GM18861 (cell line): ENCODE results near the gene PIN4.
"Not testable (repeated sequence)": the region's sequence is repeated elsewhere in the genome, so short reads cannot be mapped to it uniquely, and the experiment has no call there.

Source experiments
- ATAC-seq: cut with Tn5 transposase; IDR thresholded peaks from one replicate; pipeline ENCODE4 v1.9.1; 2021; ENCODE audit not compliant: unreplicated experiment

Gene PIN4

DNA sequence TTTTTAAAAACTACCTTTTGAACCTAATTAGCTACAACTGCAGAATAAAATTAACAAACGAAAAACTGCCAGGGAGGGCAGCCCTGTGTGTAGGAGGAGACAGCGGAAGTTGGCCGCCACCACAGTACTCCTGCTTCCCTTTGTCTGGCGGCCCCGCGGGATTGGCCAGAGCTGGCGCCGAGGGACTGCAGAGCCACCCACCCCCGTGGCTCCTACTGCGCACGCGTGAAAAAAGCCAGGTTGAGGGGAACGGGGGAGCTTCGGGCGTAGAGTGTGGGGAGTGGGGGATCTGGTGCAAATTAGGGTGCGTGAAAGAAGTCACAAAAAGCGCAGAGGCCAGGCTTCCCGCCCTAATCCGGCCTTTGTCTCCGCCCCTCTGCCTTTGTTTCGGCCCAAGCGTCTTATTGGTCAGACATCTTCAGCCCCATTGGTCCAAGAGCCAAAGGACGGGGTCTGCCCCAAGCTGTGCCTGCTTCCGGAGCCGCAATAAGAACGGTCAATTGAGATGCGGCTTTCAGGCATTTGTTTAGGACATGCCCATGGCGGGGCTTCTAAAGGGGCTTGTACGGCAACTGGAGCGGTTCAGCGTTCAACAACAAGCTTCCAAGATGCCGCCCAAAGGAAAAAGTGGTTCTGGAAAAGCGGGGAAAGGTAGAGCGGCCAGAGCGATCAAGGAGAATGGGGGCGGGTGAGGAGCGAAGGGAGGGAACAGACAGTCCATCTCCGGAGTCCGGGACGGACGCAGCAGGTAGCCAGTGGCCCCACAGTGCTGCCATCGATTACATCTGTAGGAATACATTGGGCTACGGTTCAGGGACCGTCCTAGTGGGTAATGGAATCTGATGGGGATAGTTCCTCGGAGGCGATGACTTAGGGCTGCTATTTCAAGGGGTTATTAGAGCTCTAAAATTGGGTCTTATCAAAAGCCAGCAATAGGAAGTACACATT lies at the start of gene PIN4:
PIN4 (plus strand) TSS at position 580 of the 948 bp plus-strand sequence; CDS start at position 609, 29 bp downstream.
- peak; percentile 85 for ATAC-seq

GRCh38 chrX:72132456-72132855 lies 49.1 kb upstream of the PIN4 start:
- no peak for ATAC-seq

DNA sequence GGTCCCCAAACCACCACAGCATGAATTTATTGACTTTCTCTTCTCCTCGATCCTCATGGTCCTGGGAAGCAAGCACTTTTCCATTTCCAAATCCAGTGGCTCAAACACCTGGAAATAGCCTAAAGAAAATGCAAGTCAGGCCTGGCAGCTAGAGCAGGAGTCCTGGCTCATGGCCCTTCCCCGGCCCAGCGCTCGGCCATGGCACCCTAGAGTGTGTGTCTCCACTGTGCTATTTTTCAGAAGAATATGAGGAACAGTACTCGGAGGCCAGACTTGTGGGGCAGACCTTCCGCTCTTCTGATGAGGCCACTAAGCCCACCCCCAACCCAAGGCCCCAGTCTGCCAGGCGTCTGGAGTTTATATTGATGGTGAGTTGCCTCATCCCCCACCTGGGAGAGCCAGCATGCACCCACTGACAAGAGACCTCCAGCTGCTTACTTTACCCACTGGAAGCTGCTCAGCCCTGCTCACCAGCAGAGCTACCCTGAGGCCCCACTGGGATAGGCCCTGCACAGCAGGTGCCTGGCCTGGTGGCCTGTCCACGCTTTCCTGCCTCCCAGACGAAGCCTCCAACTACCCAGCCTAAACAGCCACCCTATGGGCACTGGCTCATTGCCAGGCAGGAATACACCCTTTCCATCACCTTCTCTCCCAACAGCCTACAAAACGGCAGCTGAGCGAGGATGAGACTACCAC lies 47.6 kb upstream of the PIN4 start:
- no peak for ATAC-seq

DNA sequence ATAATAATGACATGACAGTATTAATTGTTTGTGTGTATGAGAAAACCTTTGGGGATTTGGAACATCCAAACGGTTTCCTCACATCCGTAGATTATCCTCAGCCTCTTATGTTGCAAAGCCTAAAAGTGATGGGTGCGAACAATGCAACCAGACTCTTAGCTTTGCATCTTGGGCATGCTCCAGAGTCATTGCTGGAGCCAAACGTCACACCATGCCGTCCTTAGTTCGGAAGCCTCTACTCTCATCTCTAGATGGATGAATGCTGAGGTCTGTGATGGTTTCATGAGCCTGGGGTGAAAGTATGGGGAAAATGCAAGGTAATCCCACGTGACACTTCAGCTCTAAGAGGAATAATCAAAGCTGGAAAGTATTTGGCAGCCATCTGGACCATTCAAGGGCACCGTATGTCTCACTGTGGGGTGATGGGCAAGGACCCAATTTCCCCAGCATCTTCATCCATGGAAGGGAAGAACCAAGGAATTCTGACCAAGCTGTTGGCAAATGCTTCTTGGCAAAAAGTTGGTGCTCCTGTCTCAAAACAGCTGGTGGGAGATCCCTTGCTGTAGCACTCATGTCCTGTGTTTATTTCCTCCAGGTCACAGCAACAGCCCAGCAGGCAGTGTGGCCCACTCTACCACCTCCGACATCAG lies 43.6 kb upstream of the PIN4 start:
- no peak for ATAC-seq

- no peak for ATAC-seq
These were observed 42.0 kb upstream of the PIN4 start for GRCh38 chrX:72139538-72139937.

- peak; percentile 39 for ATAC-seq
These were observed 40.1 kb upstream of the PIN4 start for GRCh38 chrX:72141372-72142004.

- no peak for ATAC-seq
These were observed 39.3 kb upstream of the PIN4 start for GRCh38 chrX:72142094-72142793.

DNA sequence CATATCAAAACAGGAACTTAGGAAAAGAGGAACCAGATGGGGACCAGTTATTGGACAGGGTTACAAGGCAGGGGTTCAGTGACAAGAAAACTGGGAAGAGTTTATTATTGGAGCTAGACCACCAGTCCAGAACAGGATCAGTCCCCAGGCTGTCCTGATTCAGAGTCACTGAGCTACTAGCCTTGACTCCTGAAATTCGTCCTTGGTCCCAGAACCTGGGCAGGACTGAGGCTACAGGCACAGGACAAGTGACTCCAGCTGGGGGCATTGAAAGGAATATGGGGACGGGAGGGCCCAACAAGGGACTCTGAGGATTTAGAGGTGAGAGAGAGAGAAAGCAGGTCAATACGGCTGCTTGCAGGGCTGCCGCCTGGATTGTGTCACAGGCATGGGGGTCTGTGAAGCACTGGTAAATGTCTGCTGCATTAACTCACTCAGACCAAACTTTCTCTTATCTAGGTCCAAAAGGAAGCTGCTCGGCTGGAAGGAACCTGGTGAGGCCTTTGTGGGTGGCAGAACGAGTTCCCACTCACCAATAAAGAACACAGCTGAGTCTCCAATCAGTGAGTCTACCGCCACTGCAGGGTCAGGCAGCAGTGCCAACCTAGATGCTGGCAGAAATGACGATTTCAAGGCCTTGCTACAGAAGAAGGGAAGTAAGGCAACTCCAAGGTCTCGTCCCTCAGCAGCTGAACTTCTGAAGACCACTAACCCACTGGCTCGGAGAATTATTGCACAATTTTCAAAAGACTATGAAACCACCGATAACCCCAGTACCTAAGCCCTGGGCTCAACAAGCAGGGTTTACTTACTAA lies 38.6 kb upstream of the PIN4 start:
- no peak for ATAC-seq

DNA sequence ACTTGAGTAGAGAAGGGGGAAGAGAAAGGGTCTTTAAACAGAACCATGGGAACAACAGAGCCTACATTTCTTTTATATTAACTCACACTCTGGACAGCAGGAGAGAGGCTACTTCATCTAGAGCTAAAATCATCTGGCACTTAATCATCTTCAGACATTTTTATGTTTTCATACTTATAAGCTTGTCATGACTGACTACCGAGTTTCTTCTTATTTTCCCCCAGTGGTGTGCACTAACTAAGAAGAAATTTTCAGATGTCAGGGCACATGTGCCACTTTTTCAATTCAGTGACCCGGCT lies 38.0 kb upstream of the PIN4 start:
- no peak for ATAC-seq

- ATAC-seq, result no peak
These were observed 36.4 kb upstream of the PIN4 start for GRCh38 chrX:72145181-72145580.

DNA sequence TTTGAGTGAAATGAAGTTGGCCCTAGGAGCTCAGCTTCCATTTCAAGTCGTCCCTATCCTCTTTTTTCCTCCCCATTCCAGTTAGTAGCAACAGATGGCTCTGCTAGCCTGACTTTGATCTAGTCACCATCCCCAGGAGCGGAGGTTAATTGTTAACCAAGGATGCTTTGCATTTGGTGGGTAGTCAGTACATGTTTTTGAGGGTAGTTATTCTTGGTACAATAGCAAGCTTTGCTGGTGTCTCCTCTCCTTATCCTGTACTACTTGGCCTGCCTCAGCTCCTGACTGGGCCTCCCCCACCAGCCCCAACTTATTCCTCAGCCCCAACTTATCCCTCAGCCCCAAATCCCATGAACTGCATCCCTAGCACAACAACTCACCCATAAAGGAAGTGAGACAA lies 35.0 kb upstream of the PIN4 start:
- no peak for ATAC-seq

GRCh38 chrX:72158773-72159172 lies 22.8 kb upstream of the PIN4 start:
- no peak for ATAC-seq

DNA sequence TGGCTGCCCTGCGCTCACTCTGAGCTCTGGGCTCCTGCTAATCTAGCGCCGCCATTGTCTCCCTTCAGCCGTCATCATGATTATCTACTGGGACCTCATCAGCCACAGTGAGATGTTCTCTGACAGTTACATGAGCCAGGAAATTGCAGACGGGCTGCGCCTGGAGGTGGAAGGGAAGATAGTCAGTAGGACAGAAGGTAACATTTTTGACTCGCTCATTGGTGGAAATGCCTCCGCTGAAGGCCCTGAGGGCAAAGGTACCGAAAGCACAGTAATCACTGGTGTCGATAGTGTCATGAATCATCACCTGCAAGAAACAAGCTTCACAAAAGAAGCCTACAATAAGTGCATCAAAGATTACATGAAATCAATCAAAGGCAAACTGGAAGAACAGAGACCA lies 21.8 kb upstream of the PIN4 start:
- ATAC-seq, result no peak

DNA sequence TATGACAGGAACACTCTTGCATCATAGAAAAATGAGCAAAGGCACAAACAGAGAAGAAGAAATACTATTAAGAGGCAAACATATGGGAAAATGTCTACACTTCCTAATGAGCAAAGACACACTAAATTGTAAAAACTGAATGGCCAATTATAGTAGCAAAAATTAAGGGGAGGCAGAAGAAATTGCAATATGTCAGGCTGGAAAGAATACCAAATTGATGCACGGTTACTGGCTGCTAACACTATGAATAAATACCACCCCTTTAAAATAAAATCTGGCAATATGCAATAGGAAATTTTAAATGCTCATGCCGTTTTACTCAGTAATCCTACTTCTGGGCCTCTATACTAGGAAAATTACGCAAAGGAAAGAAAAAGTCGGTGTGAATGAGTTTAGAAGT lies 16.0 kb upstream of the PIN4 start:
- no peak for ATAC-seq

GRCh38 chrX:72169008-72169728 lies 12.4 kb upstream of the PIN4 start:
- ATAC-seq, result no peak

DNA sequence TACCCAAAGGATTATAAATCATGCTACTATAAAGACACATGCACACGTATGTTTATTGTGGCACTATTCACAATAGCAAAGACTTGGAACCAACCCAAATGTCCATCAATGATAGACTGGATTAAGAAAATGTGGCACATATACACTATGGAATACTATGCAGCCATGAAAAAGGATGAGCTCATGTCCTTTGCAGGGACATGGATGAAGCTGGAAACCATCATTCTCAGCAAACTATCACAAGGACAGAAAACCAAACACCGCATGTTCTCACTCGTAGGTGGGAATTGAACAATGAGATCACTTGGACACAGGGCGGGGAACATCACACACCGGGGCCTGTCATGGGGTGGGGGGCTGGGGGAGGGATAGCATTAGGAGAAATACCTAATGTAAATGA lies 5.3 kb upstream of the PIN4 start:
- not testable (repeated sequence) for ATAC-seq

- ATAC-seq, result no peak
These were observed 4.6 kb upstream of the PIN4 start for GRCh38 chrX:72176981-72177380.

DNA sequence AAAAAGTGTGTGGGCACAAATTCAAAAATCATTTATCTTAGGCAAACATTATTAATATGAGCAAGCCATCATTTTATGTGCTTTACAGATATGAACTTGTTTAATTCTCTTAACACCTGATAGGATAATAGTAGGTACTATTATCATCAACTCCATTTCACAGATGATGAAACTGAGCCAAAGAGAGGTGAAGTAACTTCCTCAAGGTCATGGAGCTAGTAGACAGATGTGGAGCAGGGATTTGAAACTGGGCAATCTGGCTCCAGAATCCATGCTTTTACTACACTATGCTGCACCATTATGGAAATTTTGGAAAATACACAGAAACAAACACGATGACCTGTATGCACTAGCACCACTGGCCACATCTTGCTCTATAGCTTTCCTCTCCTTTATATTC lies 1.0 kb upstream of the PIN4 start:
- ATAC-seq, result no peak

DNA sequence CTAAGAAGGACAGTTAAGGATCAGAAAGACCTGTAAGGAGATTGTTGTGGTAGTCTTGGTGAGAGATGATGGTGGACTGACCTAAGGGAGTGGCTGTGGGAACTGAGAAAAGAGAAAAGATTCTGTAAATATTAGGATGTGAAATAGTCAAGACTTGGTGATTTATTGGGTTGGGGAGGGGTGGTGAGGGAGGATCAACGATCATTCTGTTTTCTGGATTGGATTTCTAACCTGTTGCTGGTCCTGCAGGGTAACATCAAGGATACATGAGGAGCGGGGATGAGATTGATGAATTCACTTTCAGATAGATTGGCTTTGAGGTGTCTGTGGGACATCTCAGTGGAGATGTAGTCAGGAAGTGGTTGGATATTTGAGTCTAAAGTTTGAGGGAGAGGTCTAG lies 1.4 kb downstream of the PIN4 start:
- no peak for ATAC-seq
